GM23338 (cell line): ENCODE results near the gene MAP1B. TPM values are rescaled to one million over a fixed set of nuclear protein-coding genes. Genes with fewer than 3 reads are reported as not detected.
A peak's percentile ranks its signal among the peaks of the same experiment; 100 is the strongest.

Source experiments
- ATAC-seq: fragments of 200-7000 bp; cut with Tn5 transposase; 3 replicates; pipeline ENCODE4 v1.9.1; 2020
- DNase-seq: peaks from one replicate; pipeline ENCODE4 v3.0.0-alpha.2; 2015; ENCODE audit warnings: low spot score
- H2AFZ ChIP-seq: fragments of 200-600 bp; sonication (generic); 2 replicates; pipeline ENCODE4 v1.8.0; 2016; ENCODE audit warnings: antibody characterized with exemption, mild to moderate bottlenecking, moderate library complexity
- H3F3A ChIP-seq: fragments of 200-600 bp; sonication (generic); replicated peaks from 2 replicates; pipeline ENCODE4 v1.8.0; 2017; ENCODE audit warnings: antibody characterized with exemption, mixed run types, low read depth
- H3K27ac ChIP-seq: fragments of 200-600 bp; sonication (generic); 2 replicates; pipeline ENCODE4 v1.6.1; 2016; ENCODE audit warnings: low read depth
- H3K27me3 ChIP-seq: fragments of 200-600 bp; sonication (generic); 2 replicates; pipeline ENCODE4 v1.8.0; 2016; ENCODE audit warnings: mild to moderate bottlenecking, mixed run types, moderate library complexity; ENCODE audit not compliant: insufficient read depth
- H3K36me3 ChIP-seq: fragments of 200-600 bp; sonication (generic); 2 replicates; pipeline ENCODE4 v1.8.0; 2016; ENCODE audit warnings: mild to moderate bottlenecking; ENCODE audit not compliant: insufficient read depth
- H3K4me1 ChIP-seq: fragments of 200-600 bp; sonication (generic); 2 replicates; pipeline ENCODE4 v1.8.0; 2016; ENCODE audit warnings: mild to moderate bottlenecking, moderate library complexity; ENCODE audit not compliant: insufficient read depth
- H3K4me2 ChIP-seq: fragments of 200-600 bp; sonication (generic); 2 replicates; pipeline ENCODE4 v1.7.1; 2017; ENCODE audit warnings: mixed run types
- H3K4me3 ChIP-seq: fragments of 200-600 bp; sonication (generic); 2 replicates; pipeline ENCODE4 v1.6.1; 2016; ENCODE audit warnings: mixed run types
- H3K79me2 ChIP-seq: fragments of 200-600 bp; sonication (generic); replicated peaks from 2 replicates; pipeline ENCODE4 v1.8.0; 2017; ENCODE audit warnings: mild to moderate bottlenecking; ENCODE audit not compliant: insufficient read depth
- H3K9me2 ChIP-seq: fragments of 200-600 bp; sonication (generic); 2 replicates; pipeline ENCODE4 v1.8.0; 2017; ENCODE audit not compliant: insufficient read depth
- H4K20me1 ChIP-seq: fragments of 200-600 bp; sonication (generic); replicated peaks from 2 replicates; pipeline ENCODE4 v1.8.0; 2017; ENCODE audit warnings: mild to moderate bottlenecking; ENCODE audit not compliant: insufficient read depth
- H3K27ac Mint-ChIP-seq: 2 replicates; pipeline ENCODE4 v1.8.0; 2020; ENCODE audit warnings: inconsistent platforms, mild to moderate bottlenecking, moderate library complexity, mixed read lengths
- H3K27me3 Mint-ChIP-seq: 3 replicates; pipeline ENCODE4 v1.8.0; 2022; ENCODE audit warnings: low read depth, mild to moderate bottlenecking, moderate library complexity, mixed read lengths, inconsistent platforms; ENCODE audit not compliant: insufficient read depth, poor library complexity
- H3K36me3 Mint-ChIP-seq: 3 replicates; pipeline ENCODE4 v1.8.0; 2021; ENCODE audit warnings: low read depth, mild to moderate bottlenecking, inconsistent platforms, moderate library complexity, mixed read lengths
- H3K4me1 Mint-ChIP-seq: 3 replicates; pipeline ENCODE4 v1.8.0; 2020; ENCODE audit warnings: mild to moderate bottlenecking, inconsistent platforms, mixed read lengths
- H3K4me3 Mint-ChIP-seq: 3 replicates; pipeline ENCODE4 v1.8.0; 2021; ENCODE audit warnings: moderate library complexity, mild to moderate bottlenecking, inconsistent platforms, mixed read lengths
- H3K9me3 Mint-ChIP-seq: 3 replicates; pipeline ENCODE4 v1.8.0; 2020; ENCODE audit warnings: moderate library complexity, mild to moderate bottlenecking, inconsistent platforms, mixed read lengths
- CREB1 ChIP-seq: fragments of 250-450 bp; sonication (Bioruptor Pico); IDR thresholded peaks from 2 replicates; pipeline ENCODE4 v1.5.0; 2020; ENCODE audit warnings: low read depth, mild to moderate bottlenecking, moderate library complexity
- CTCF ChIP-seq, 2 experiments: fragments of 200-600 bp in 1 of 2; sonication (generic) in 1 of 2; conservative IDR thresholded peaks; 2 replicates each; pipeline versions ENCODE4 v1.5.1 to v1.6.1; 2016 to 2017; ENCODE audit warnings: antibody characterized with exemption in 2 of 2, low read depth in 2 of 2, mild to moderate bottlenecking in 2 of 2, moderate library complexity in 1 of 2
- ETS1 ChIP-seq: IDR thresholded peaks from 2 replicates; pipeline ENCODE4 v1.6.1; 2016; ENCODE audit warnings: antibody characterized with exemption
- EZH2 ChIP-seq: fragments of 200-600 bp; sonication (generic); IDR thresholded peaks from one replicate; pipeline ENCODE4 v1.8.0; 2017; ENCODE audit warnings: antibody characterized with exemption, mild to moderate bottlenecking, low read depth; ENCODE audit not compliant: unreplicated experiment
- EZH2phosphoT487 ChIP-seq: fragments of 200-600 bp; sonication (generic); IDR thresholded peaks from one replicate; pipeline ENCODE4 v1.8.1; 2018; ENCODE audit warnings: antibody characterized with exemption; ENCODE audit not compliant: unreplicated experiment
- JUNB ChIP-seq: IDR thresholded peaks from one replicate; pipeline ENCODE4 v1.6.1; 2016; ENCODE audit warnings: antibody characterized with exemption; ENCODE audit not compliant: unreplicated experiment
- NANOG ChIP-seq: IDR thresholded peaks from 2 replicates; pipeline ENCODE4 v1.6.1; 2016; ENCODE audit warnings: antibody characterized with exemption, borderline replicate concordance
- POLR2AphosphoS5 ChIP-seq: IDR thresholded peaks from 2 replicates; pipeline ENCODE4 v1.6.1; 2016; ENCODE audit warnings: antibody characterized with exemption, low read depth
- REST ChIP-seq: IDR thresholded peaks from one replicate; pipeline ENCODE4 v1.6.1; 2018; ENCODE audit warnings: antibody characterized with exemption; ENCODE audit not compliant: unreplicated experiment
- STAT1 ChIP-seq: IDR thresholded peaks from one replicate; pipeline ENCODE4 v1.6.1; 2016; ENCODE audit warnings: antibody characterized with exemption; ENCODE audit not compliant: unreplicated experiment
- ZNF114 ChIP-seq: fragments of 250-450 bp; sonication (Bioruptor Pico); IDR thresholded peaks from 2 replicates; pipeline ENCODE4 v1.5.0; 2020; ENCODE audit warnings: mild to moderate bottlenecking, moderate library complexity
- ZNF331 ChIP-seq: fragments of 250-450 bp; sonication (Bioruptor Pico); IDR thresholded peaks from 2 replicates; pipeline ENCODE4 v1.5.0; 2020; ENCODE audit warnings: low read depth, mild to moderate bottlenecking, moderate library complexity
- ZNF462 ChIP-seq: fragments of 250-450 bp; sonication (Bioruptor Pico); IDR thresholded peaks from 2 replicates; pipeline ENCODE4 v1.5.0; 2020; ENCODE audit warnings: mild to moderate bottlenecking, moderate library complexity
- polyA plus RNA-seq: library from polyadenylated mRNA; unstranded; fragments of >200 nt; fragmentation: Nextera tagmentation; extraction: Ambion mirVana; gene quantifications from 2 replicates; pipeline ENCODE4 v1.2.1, GENCODE V29; 2016
- total RNA-seq: library from RNA; depleted of rRNA; stranded (reverse); fragments of >200 nt; shearing (Covaris generic); gene quantifications from 2 replicates; pipeline ENCODE4 v1.2.3, GENCODE V29; 2014

MAP1B gene
- total and polyA plus RNA-seq, 2 experiments from 2014 or later = 148 to 263 TPM

GRCh38 chr5:72182686-72183085 lies 75.4 kb downstream of the MAP1B start:
- DNase-seq (no peak), ATAC-seq (no peak)
- Mint-ChIP-seq H3K4me3 (no peak overlapping the region), H3K27ac (no peak overlapping the region), H3K4me1 (peaks cover 41% of the 10 kb centered on the region), H3K9me3 (no peaks in the 10 kb centered on the region), H3K27me3 (peaks cover 15% of the 10 kb centered on the region), H3K36me3 (peaks cover 40% of the 10 kb centered on the region)
- H3F3A ChIP-seq = 0 out of 2 replicates have a peak, but pooled peaks cover 2% of the 10 kb centered on the region
- H3K4me1 ChIP-seq = peaks cover 38% of the 10 kb centered on the region
- H3K27me3 ChIP-seq = no peaks in the 10 kb centered on the region
- peaks cover 5% of the 10 kb centered on the region; the same call in 1 of the 2 replicates for H4K20me1 ChIP-seq
- H2AFZ ChIP-seq = no peak overlapping the region
- 0 out of 2 replicates have a peak overlapping the region, but pooled peaks have one; percentile 45 for H3K27ac ChIP-seq
- no peak overlapping the region for H3K4me3 ChIP-seq
- TF ChIP-seq POLR2AphosphoS5 = no peak
- no peak for TF ChIP-seq EZH2
- TF ChIP-seq JUNB = no peak
- TF ChIP-seq REST = no peak
- no peak for TF ChIP-seq CTCF (conservative IDR thresholded peaks at IDR 0.05; ENCODE audit: low read depth in 2 of 2)
- TF ChIP-seq ZNF331 (CRISPR knock-in tag) = no peak
- TF ChIP-seq ZNF114 = no peak
- TF ChIP-seq STAT1 = no peak
- no peak for TF ChIP-seq ETS1
- no peak for TF ChIP-seq NANOG
- no peak for TF ChIP-seq ZNF462 (CRISPR knock-in tag)
- TF ChIP-seq CREB1 = no peak
- TF ChIP-seq EZH2phosphoT487 = no peak
- H3K36me3 ChIP-seq = peaks cover 11% of the 10 kb centered on the region; the same call in 1 of the 2 replicates
- H3K79me2 ChIP-seq = peaks cover 30% of the 10 kb centered on the region
- peak overlapping the region; percentile 7; the same call in 1 of the 2 replicates for H3K4me2 ChIP-seq
- H3K9me2 ChIP-seq = peaks cover 3% of the 10 kb centered on the region; the same call in 1 of the 2 replicates
